DND-41 (cell line): ENCODE data around the gene KBTBD4.

Source experiments
- EZH2 ChIP-seq: IDR thresholded peaks from 3 replicates; pipeline ENCODE4 v1.6.1; 2012; ENCODE audit warnings: borderline replicate concordance, low read depth, mild to moderate bottlenecking, moderate library complexity, low read length, inconsistent platforms; ENCODE audit not compliant: severe bottlenecking
- TF ChIP-seq, protein P1 (sequence below): IDR thresholded peaks from 2 replicates; pipeline ENCODE4 v1.5.1; 2012; ENCODE audit warnings: borderline replicate concordance, low read length, moderate library complexity, mild to moderate bottlenecking; ENCODE audit not compliant: poor library complexity, severe bottlenecking; ENCODE audit errors: extremely low read depth

DNA sequence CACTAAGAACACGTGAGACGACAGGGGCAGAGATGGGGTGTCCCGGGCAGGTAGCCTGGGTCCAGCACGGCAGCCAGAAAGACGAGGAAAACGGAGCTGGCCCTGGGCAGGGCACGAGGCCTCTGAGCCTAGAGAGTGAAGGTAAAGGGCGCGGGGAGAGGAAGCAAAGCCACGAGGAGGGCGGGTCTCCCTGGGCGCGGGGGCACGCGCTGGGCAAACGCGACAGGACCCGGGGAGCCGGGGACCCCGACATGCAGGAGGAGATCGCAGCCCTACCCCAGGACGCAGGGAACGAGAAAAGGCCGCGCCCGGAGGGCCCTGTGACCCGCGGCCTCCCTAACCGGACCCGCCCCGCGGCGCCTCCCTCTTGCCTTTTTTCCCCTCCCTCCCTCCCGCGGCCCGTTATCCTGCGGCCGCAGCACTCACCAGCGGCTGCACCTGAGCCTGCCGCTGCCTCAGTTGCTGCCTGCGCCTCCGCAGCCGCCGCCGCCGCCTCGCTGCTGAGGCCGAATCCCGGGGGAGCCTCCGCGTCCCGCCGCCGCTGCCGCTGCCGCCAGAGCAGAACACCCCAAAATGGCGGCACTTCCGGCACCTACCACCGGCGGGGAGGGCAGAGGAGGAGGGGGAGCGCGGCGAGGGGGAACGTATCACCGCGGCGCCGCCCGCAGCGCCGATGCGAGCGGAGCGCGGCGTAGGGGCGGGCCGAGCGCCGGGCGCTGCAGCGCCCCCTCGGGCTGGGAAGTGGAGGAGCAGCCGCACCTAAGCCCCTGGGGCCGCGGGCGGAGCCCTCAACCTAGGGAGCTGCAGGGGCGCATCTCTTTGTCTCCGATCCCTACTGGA lies 26.0 kb downstream of the KBTBD4 start, which contains the start of gene CELF1:
- TF ChIP-seq, protein P1, sequence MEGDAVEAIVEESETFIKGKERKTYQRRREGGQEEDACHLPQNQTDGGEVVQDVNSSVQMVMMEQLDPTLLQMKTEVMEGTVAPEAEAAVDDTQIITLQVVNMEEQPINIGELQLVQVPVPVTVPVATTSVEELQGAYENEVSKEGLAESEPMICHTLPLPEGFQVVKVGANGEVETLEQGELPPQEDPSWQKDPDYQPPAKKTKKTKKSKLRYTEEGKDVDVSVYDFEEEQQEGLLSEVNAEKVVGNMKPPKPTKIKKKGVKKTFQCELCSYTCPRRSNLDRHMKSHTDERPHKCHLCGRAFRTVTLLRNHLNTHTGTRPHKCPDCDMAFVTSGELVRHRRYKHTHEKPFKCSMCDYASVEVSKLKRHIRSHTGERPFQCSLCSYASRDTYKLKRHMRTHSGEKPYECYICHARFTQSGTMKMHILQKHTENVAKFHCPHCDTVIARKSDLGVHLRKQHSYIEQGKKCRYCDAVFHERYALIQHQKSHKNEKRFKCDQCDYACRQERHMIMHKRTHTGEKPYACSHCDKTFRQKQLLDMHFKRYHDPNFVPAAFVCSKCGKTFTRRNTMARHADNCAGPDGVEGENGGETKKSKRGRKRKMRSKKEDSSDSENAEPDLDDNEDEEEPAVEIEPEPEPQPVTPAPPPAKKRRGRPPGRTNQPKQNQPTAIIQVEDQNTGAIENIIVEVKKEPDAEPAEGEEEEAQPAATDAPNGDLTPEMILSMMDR: peak; percentile 95
- no peak for TF ChIP-seq EZH2
